PC-9 (cell line): ENCODE data around the gene IP6K1.
"Not testable (repeated sequence)": the region's sequence is repeated elsewhere in the genome, so short reads cannot be mapped to it uniquely, and the experiment has no call there.

ENCODE experiments used
- EZH2 ChIP-seq: fragments of 200-600 bp; sonication (generic); IDR thresholded peaks from 2 replicates; pipeline ENCODE4 v1.8.0; 2017; ENCODE audit warnings: antibody characterized with exemption, low read depth
- TF ChIP-seq, protein P1 (sequence below): fragments of 200-600 bp; sonication (generic); conservative IDR thresholded peaks from 2 replicates; pipeline ENCODE4 v1.6.1; 2017; ENCODE audit warnings: mixed run types, antibody characterized with exemption, mild to moderate bottlenecking, moderate library complexity

DNA sequence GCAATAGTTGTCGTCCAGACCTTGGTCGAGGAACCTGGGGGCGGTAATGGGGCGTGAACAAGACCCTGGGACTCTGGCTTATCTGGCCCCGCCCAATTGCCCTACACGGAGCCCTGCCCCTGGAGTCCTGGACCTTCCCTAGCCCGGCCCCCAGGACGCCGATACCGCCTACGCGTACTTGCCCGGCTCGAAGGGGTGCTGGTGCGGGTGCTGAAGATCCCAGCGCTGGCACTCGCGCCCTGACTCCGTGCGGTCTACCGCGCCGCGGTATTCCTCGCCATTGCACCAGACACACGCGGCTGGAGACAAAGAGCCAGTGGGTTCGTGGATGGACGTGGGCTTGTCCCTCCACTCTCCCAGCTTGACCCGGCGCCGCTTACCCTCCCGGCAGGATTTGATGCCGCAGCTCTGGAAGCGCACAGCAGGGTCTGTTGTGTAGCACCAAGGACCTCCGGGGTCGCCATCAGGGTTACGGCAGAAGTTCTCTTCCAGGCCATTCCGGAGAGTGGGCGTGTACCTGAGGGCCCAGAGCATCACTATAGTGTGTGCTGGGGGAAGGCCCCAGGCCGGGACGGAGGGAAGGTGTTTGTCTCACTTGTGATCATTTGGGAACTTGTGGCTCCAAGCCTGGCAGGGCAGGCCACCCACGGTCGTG lies 99.4 kb downstream of the IP6K1 start:
- TF ChIP-seq, protein P1, sequence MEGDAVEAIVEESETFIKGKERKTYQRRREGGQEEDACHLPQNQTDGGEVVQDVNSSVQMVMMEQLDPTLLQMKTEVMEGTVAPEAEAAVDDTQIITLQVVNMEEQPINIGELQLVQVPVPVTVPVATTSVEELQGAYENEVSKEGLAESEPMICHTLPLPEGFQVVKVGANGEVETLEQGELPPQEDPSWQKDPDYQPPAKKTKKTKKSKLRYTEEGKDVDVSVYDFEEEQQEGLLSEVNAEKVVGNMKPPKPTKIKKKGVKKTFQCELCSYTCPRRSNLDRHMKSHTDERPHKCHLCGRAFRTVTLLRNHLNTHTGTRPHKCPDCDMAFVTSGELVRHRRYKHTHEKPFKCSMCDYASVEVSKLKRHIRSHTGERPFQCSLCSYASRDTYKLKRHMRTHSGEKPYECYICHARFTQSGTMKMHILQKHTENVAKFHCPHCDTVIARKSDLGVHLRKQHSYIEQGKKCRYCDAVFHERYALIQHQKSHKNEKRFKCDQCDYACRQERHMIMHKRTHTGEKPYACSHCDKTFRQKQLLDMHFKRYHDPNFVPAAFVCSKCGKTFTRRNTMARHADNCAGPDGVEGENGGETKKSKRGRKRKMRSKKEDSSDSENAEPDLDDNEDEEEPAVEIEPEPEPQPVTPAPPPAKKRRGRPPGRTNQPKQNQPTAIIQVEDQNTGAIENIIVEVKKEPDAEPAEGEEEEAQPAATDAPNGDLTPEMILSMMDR, result not testable (repeated sequence)
- TF ChIP-seq EZH2, result not testable (repeated sequence)
